Right lung (tissue), 5 donors: ENCODE results near the gene CIB4. TPM values are rescaled to one million over a fixed set of nuclear protein-coding genes. Genes with fewer than 3 reads are reported as not detected.
A peak's percentile ranks its signal among the peaks of the same experiment; 100 is the strongest.

Experiments used
- DNase-seq, 2 donors: peaks; one replicate each; pipeline ENCODE4 v3.0.0-alpha.2; 2013
- polyA plus RNA-seq, 5 donors: library from polyadenylated mRNA; unstranded; fragments of 120-200 nt; gene quantifications; one replicate each; pipeline versions ENCODE4 v1.2.1 to v1.2.3, GENCODE V29; 2013; ENCODE audit warnings: inconsistent platforms in 1 of 5, low replicate concordance in 1 of 5; ENCODE audit not compliant: insufficient read length in 5 of 5, insufficient read depth in 1 of 5

The CIB4 gene
- polyA plus RNA-seq, 5 donors: 0.83 to 2.3 (median 1.3) TPM

DNA sequence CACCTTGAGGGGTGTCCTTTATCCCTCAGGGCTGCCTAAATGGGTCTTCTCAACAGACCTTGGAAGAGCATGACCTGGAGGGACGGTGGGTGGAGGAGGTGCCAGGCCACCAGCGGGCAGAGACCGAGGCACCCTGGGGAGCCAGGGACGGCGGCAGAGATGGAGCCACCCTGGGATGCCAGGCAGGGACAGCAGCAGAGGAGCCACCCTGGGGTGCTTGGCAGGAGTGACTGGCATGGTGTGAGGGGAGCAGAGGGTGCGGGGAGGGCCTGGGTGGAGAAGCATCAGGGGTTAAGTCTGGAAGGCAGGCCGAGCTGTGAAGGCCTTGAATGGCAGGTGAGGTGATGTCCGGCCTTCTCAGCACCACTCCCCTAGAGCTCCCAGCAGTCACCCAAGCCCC lies 56.1 kb downstream of the CIB4 start:
- DNase-seq: no peak

DNA sequence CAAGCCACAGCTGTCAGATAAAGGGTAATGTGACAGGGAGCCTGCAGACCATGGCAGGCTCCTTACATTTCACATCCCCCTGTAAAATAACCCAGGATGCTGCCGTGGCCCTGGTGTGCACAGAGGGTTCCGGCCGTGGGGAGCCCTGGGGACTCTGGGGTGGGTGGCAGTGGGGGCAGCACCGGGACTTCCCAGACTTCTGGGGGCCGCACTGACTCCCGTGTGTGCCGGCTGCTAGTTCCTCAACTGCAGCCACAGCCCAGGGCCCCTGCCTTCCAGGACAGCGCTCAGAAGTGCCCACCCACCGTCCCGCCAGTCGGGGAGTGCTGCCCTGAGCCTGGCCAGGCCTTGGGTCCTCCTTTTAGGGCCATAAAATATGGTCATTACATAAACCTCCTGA lies 56.5 kb downstream of the CIB4 start:
- DNase-seq: no peak

DNA sequence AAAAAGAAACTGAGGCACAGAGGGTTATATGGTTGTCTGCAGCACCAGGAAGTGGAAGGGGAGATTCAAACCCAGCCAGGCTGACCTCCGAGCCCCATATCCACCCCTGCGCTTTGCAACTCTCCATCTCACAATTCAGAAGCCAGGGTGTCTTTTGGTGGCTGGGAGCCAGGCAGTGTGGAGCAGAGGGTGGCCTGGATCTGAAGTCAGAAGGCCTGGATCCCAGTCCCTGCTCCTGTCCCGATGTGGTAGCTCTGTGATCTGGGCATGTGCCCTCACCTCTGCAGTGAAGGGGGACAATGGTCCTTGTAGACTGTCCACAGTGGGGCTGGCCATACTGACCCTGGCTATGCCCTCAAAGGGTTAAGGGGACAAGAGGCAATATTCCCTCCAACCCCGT lies 57.0 kb downstream of the CIB4 start:
- DNase-seq: no peak

DNA sequence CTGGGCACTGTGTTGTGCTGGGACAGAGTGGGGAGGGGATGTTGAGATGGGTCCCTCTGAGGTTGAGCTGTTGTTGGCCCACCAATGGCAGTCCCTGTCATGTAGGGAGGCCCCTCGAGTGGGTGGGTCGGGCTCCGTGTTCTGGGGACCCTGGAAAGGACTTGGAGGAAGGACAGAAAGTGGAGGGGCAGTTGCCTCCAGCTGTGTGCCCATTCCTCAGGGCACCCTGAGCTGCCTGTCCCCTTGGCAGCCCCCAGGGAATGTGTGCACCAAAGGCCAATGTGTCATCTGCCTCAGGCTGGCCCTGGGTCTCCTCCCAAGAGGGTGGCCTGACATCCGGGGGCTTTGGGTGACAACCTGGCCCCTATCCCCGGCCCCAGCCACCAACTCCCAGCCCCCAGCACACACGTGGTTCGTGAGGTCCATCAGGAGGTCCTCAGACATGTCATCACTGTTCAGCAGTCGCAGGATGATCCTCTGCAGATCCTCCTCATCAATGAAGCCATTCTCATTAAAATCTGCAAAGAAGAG lies 57.7 kb downstream of the CIB4 start:
- DNase-seq: no peak

DNA sequence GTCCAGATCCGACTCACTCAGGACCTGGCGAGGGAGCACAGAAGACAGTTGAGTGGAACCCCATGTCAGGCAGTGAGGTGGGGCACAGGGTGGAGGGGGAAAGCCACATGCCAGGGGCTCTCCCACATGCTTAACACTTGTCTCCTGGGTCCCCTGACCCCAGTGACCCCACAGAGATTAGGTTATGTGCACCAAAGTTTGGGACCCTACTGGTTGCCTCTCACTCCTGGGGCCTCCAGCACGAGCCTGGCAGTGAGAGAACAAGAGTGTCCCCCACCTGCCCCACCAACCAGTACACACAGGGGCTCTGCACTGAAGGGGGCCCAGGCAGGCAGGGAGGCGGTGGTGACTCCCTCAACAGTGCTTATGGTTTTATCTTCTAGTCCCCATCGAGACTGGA lies 58.3 kb downstream of the CIB4 start:
- DNase-seq: no peak

DNA sequence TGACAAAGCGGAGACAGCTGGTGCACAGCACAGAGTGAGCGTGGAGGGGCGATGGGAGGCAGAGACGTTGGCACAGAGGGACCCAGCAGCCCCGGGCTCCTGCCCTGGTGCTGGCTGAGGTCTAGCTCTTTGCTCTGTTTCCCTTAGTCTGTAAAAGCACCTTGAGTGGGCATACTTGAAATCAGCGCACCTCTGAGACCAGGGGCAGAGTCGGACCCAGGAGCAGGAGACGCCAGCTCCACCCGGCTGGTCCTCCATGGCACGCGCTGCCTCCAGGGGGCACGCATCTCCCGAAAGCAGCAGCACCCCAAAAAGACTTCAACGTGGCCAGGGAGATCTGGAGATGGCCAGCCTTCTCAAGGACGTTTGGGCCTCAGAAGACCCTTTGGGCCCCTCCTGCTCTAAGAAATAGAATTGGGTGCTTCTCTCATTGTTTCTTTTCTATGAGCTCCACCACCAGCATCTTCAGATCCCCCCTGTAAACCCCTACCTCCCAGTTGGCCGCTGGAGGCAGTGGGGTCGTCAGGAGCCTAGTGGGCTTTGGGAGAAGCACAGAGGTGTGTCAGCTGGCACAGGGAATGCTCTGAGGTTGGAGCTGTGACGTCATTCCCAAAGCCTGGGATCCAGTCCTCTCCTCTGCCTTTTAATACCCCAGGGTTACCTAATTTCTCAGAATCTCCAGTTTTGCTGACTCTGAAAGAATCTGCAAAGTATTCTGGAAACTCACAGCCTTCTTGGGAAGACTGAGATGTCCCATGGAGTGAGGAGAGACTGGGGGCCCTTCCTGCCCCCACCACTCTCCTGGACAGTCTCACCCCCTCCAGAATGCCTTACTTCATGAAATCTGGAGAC lies 58.9 kb downstream of the CIB4 start:
- no peak for DNase-seq

DNA sequence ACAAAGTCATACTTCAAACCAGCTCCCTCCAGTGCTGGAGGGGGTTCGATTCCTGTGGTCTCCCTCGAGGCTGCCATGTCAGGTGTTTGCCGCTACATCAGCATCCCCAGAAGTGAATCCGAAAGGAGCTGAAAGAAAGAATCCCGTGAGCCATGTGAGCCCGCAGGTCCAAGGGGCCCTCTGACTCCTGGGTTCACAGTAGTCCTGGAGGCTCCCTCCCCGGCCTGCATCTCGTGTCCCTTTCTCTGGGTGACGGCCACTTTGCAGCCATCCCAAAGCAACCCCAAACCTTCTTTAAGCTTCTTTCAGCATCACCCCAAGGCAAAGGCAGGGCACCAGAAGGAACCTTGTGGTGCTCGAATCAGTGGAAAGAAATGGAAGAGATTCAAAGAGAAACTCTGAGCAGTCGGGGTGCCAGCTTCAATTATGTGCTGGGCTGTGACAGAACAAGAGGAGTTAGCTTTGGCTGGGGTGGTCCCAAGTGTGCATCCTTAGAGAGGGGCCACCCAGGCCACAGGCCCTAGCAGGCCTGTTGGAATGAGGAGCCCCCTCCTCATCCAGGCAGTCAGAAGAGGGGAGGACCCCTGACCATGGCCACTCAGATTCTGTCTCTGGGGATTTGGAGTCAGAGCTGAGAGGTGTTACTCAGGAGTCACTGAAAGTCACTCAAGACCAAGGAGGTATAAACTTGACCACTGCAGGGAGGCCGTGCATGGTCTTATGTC lies 59.7 kb downstream of the CIB4 start:
- no peak for DNase-seq

DNA sequence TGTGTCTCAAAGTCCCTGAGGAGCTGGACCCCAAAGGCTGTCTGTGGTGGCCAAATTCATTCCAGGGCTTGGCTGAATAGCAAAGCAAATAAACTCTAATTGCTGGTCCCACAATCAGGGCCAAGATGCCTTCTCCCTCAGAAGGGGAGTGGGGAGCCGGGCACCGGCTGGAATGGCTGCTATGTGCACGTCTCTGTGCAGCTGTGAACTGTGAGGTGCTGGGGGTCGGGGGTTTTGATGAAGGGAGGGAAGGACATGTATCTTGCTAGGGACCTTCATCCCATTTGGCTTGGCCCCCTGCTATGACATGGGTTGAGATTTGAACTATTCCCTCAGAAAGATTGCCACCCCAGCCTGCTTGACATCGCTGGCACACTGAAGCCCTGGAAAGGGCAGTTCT lies 60.4 kb downstream of the CIB4 start:
- no peak for DNase-seq

DNA sequence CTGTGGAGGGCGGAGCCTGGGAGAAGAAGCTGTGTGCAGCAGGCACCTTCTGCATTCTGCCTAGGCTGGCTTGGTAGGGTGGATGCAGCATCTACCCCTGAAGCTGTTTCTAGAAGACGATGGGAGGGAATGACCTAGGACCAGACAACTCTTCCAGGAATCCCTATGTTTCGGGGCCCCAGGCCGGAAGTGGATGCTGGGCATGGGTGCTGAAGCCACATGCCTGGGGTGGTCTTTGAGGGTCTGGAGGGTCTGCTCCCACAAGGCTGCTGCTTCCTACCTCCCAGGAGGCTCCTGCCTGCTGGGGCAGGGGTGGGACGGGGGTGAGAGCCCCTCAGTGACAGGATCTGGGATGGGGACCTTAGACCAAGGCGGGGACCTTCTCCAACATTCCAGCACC lies 61.0 kb downstream of the CIB4 start:
- no peak for DNase-seq

DNA sequence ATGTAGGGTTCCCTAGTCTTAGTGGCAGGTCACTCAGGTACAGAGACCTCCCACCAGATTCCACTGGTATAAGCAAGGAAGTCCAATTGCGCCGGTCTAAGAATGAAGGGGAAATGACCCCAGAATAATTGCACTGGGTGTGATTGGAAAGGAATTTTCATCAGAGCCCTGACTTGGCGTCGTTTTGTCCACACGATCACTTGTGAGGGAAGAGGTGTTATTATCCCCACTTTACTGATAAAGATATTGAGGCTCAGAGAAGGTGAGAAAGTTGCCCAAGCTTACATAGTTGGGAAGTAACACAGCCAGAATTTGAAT lies 61.5 kb downstream of the CIB4 start:
- no peak for DNase-seq

DNA sequence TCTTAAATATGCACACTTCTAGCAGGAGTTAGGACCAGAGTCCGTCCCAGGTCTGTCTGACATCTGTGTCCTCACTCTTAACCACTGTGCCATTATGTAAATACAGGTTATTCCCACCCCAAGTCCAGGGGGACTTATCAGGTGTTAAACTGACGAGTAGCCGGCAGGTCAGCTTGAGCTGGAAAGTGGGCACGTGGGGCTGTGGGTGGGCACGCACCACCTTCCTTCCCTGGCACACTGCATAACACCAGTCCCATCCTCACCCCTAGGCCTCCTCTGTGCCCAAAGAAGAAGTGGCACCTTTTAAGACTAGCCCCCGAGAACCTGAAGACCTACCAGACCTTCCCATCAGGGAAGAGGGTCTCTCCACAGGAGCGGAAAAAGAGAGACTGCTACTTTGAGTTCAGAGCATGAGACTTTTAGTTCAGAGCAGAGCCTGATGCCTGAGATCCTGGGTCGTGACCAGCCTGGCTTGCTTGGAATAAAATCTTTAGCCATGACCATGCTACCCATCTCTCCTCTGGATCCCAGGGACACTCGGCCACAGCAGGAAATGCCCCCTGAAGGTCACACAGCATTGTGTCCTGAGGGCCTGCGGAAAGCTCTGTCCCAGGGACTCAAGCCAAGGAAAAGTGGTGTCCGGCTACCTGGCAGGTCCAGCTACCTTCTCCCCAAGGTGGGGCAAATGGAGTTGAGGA lies 62.0 kb downstream of the CIB4 start:
- DNase-seq: no peak

DNA sequence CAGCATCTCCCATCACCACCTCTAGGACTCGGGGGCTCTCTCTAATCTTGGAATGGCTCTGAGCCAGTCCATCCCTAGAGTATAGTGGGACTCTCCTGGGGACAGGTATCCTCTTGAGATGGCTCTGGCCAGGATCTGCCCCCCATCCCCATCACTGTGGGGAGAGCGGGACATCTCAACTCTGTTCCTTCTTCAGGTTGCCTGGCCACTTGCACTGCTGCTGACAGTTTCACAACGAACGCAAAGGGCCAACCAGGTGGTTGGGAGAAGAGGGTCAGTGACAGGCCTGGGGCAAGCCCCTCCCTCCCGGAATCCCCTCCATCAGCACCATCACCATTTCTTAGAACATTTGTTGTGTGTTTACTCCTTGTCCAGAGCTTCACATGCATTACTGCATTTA lies 62.6 kb downstream of the CIB4 start:
- no peak for DNase-seq

DNA sequence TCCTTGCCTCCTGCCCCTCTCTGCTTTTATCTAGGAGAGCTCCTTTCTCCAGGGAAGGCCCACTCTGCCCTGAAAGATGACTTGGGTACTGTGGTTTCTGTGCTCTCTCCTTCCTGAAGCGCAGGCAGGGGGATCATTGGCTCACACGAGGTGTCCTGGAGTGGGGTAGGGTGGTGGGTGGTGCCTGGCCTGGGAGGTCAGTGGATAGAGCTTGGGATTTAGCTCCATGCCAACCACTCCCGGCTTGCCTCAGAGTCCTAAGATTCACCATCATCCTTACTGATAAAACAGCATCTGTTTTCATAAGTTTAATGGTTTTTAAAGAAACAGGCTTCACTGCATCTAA lies 63.1 kb downstream of the CIB4 start:
- DNase-seq: no peak

DNA sequence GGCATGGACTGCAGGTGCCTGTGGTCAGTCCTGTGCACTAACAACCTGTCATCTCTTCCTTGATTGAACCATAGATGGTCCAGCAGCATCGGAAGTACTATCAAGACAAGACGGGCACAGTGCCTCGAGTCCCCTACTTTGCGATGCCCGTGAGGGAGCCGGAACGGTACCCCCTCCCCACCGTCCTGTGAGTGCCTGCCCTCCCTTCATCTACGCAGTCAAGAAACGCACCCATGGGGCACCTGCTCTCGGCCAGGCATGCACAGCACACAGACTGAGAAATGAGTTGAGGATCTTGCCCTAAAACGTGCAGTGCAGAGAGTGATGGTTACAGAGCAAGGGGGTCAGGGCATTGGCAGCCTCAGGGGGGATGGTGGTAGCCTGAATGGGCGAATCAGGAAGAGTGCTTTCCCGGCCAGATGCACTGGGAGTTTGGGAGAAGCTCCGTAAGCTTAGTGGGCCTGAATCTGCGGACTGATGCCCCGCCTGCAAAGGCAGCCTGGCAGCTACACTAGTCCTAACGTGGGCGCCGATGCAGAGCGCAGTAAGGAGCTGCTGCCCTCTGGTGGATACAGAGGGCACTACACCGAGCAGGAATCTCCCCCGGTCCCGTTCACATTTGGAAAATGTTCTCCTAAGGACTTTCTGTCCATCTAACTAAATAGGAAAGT lies 63.6 kb downstream of the CIB4 start:
- peak; percentile 29 to 44 for DNase-seq

DNA sequence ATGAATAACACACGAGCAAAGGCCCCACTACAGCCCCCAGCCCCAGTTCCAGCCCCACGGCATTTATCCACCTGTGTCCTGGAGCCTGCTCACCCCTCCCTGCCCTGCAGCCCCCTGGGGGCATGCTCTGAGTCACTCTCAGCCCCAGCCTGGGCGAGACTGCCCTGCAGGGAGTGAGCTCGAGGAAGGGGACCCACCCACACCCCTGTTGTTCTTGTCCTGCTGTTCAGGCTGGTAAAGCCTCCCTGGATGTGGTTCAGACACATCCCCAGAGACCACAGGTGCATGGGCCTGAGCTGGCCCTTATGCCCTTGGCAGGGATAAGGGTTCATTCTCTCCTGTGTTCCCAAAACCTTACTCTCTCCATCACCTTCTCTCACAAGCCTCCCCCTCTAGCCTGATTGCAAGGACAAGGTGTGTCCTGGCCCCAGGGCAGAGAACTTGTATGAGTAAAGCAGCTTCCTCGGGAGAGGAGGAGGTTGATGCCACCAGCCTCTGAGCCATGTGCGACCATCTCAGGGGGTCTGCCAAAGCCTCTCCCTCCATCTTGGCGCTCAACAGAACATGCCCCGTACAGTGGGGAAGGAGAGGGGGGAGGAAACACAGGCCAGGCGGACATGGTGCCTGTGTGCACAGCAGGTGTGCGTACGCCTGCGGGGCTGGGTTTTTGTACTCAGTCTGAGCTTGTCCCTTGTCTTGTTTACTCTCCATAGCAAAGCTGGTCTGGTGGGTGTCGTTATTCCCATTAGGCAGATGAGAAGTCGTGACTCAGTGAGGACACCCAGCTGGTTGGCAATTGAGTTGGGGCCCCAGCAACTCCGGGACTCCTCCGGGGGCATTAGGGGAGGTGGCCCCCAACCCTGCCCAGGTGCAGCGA lies 64.4 kb downstream of the CIB4 start:
- no peak for DNase-seq

DNA sequence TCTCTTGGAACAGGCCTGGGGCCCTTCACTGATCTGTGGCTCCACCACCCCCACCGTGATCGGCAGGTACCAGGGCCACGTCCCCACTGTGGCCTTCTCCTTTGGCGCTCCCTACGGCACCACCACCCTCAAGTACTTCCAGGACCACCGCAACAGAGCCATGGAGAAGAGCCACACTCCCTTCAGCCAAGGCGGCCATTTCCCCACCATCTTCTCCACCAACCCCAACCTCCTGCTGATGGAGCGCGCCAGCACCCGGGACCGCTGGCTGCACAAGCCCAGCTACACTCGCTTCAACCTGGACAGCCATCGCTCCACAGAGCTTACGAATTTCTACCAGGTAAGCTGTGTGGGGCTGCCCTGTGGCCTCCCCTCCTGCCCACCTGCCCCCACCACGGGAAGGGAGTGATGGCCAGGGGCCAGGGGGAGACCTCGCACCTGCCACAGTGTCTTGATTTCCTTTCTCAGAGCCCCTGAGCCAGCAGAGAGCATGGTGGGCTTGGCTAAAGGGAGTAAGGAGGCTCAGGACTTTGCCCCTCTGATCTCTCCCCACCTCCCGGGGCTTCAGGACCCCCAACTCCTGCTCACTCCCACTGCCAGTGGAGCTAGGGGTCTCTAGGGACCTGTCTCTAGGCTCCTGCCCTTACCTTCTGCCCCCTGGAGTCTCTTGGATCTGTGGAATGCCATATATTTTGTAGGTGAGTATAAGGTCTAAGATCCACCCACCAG lies 65.2 kb downstream of the CIB4 start:
- DNase-seq: no peak

DNA sequence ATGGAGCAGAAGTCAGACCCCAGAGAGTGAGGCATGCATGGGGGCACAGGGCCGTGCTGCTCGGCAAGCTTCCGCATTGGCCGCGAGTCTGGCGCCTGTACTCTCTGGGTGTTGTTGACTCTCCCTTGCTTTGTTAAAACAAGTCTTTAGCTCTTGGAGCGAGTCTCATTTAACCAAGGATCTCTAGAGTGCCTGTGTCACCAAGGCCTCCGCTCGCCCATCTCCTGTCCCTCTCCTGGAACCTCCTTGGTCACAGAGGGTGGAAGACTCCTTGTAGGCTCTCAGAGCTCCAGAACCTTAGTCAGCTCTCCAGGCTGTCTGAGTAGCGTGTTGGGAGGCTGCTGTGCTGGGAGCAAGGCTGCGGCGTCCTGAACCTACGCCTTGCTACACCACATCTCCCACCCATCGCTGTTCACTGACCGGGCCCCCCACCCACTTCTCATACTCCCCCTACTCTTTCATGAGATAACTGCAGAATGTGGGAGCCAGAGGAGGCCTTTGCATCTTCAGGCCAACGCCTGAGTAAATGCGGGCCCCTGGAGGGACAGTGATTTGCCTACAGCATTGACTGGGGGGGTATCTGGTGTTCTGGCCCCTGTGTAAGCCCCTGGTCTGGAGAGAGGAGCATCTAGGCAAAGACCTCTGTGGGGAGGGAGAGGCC lies 66.1 kb downstream of the CIB4 start:
- DNase-seq: no peak

DNA sequence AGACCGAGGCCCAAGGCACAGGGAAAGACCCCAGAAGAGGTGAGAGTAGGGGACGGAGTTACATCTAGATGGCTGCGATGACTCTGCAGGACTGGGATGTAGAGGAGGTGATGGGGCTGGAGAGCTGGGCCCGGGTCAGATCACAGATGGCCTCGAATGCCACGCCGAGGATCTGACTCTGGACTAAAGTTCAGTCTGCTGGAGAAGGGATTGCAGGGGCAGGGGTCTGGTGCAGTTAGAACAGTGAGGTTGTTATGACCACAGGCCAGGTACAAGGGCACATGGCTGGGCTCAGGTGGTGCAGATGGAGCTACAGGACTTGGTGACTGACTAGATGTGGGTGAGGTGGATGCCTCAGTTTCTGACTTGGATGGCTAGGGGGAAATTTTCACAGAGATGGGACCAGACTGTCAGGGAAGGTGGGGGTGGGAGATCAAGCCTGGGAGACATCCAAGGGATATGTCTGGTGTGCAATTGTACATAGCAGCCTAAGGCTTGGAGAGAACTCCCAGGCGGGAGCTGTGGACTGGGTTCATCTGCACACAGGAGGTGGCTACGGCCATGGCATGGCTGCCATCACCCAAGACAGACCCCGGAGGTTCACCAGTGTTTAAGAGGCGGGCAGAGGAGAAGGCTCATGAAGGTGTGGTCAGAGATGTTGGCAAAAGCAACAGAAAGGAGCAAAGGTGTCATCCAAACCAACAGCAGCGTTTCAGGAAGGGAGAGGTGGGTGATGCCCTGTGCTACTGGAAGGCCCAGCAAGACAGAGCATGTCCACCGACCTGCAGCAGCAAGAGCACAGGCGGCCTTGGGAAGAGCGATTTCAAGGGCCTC lies 66.9 kb downstream of the CIB4 start:
- no peak for DNase-seq
